GM18870 (cell line): Measurements from ENCODE around the gene MAB21L3.

Experiments used
- ATAC-seq: cut with Tn5 transposase; IDR thresholded peaks from one replicate; pipeline ENCODE4 v1.9.1; 2021; ENCODE audit warnings: moderate library complexity; ENCODE audit not compliant: unreplicated experiment

The MAB21L3 gene

DNA sequence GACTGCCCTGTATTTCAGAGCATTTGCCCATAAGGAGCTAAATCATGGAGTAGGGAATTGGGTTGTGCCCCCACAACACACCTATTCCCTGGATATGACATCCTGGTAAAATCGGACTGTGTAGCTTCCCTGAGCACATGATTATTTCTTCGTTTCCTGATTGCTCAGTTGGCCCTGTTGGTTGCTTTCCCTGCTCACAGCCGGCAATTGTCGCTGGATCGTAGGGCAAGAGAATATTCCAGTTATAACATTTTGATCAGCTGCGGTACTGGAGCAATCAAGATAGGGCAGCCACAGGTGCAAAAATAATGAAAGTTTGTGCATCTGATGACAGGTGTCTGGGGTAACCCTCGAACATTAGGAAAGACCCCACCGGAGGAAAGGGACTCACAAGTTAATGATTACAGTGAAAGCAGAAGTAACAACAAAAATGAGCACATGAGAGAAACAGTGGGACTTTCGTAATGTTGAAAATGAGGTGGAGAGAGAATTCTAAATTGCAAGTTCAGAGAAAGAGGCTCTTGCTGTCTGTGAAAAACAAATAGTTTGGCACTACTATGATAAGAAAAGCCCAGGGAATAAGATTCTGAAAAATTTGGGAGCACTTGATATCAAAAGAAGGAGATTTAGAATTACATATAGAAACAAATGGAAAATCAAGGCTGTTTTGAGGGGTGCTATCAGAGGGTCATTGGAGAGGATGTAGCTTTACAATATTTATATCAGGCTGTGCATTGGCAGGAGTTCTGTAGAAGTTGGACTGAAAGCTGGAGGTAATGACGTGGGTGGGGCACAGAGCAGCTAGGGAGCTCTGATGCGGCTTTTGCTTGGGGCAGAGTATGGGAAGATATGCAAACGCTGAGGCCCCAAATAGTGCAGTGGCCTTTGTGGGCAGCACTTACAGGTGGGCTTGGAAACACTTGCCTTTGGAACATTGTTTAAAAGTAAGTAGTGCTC, at the start of gene MAB21L3:
TSS of gene MAB21L3 (plus strand) at position 833 of the 957 bp plus-strand sequence. CDS start 1,217 bp downstream, outside the sequence.
- peak; percentile 62 for ATAC-seq

DNA sequence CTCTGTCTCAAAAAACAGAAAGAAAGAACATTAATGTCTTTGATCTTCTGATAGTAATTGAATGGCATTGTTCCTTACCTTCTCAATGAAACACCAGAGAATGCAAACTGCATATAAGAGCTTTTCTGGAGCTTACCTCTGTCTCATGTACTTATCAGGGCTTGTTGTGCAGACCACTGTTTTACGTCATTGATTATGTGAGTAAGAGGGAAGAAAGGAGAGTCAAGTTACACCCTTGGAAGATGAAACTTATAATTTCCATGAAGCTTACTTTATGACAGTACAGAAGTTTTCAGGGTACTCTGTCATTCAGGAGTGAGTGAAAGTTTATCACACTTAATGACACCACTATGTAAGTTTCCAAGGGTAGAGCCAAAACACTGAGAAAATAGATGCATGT, 49.0 kb upstream of the MAB21L3 start:
- no peak for ATAC-seq

DNA sequence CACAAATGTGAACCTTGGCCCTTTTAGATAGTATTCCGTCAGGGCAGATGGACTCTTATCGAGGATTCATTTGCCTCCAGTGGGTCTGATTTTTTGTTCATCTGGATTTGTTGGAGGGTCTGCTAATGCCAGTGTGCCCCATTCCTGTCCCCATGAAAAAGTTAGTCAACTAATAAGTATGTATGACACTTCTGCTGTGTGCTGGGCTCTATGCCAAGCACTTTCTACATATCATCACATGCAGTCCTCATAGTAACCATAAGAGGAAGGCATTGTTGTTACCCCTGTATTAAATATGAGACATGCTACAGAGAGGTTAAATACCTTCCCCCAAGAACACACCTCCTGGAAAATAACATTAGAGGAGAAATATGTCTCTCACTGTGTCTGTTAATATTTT, 46.6 kb upstream of the MAB21L3 start:
- no peak for ATAC-seq

DNA sequence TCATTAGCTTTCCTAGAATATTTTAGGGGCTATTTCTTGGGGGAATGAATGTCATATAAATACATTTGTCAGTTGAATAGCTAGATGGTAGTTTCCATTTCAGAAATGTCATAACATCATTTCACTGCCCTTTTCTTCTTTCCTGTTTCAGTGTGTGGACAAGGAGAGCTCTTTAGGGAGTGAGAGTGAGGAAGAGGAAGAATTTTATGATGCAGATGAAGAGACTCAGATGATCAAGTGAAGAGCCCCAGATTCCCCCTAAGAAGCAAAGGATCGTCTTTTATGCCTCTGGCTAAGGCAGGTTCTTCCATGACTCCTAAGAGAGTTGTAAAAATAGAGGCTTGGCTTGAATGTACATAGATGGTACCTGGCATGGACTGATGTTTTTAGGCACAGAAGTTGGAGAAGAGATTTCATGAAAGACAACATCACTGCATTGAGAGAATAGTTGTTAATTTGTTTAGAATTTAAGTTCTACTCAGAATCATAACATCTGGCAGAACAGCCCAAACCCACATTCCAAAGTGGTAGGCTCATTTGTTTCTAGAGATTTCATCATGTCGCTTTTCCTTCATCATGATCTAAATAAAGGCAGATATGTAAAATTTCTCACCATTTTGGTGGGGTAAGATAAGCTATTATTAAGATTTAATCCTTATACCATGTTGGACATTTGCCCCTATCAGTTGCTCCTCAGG, 44.2 kb upstream of the MAB21L3 start:
- ATAC-seq: no peak

DNA sequence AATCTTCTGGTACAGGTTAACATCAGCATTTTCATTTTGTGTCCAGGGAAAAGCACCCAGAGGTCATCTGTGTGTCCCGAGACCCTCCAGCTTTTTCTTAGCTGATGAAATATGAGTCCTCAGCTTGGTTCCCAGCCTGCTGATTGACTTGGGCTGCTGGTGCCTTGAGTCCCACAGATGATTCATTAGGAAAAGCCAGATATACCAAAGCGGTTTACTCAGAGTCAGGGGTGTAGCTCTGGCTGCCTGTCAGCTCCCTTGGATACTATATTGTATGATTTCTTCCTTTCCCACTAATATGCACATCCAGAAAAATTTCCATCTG, 43.7 kb upstream of the MAB21L3 start:
- no peak for ATAC-seq

DNA sequence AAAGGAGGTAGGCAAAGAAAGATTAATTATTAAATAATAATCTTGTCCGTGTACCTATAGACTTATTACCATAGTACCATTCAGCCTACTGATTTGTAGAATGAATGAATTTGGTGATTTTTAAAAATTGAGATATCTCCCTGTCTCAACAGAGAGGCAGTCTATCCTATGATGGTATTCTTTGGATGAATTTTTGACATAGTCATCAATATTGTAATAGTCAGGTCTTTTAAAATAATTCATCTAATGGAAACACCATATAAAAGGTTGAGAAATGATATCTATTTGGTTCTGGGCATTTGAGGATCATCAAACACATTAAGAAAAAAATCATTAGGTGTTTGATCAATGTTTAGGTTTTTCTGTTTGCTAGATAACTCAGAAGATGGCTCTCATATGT, 35.6 kb upstream of the MAB21L3 start:
- ATAC-seq: no peak

DNA sequence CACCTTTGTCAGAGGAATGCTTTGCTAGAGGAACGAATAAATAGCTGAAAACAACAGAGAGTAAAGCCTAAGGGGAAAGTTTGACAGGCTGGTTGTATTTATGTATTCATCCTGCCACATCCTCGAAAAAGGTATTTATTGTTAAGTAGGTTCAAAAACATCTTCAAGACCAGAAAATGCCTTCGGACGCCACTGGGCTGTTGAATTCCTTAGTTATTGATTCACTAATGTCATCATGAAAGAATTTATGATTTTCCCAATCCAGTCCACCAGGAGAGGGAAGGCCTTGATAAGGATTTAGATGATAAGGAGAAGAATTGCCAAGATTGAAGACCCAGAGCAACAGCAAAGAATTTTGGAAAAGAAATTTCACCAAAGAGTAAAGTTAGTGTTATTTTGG, 35.2 kb upstream of the MAB21L3 start:
- ATAC-seq: no peak

DNA sequence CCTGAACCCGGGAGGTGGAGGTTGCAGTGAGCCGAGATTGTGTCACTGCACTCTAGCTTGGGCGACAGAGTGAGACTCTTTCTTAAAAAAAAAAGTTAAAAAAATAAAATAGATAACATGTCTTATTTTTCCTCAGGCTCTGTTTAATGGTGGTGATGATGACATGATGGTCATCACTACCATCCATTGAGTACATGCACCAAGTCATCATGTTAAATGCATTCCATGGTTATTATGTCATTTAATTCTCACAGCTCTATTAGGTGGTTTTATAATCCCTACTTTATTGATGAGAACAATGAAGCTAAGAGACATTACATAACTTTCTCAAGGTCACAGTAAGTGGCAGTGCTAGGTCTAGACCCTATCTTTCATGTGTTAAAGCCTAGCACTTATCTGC, 34.4 kb upstream of the MAB21L3 start:
- ATAC-seq: no peak

DNA sequence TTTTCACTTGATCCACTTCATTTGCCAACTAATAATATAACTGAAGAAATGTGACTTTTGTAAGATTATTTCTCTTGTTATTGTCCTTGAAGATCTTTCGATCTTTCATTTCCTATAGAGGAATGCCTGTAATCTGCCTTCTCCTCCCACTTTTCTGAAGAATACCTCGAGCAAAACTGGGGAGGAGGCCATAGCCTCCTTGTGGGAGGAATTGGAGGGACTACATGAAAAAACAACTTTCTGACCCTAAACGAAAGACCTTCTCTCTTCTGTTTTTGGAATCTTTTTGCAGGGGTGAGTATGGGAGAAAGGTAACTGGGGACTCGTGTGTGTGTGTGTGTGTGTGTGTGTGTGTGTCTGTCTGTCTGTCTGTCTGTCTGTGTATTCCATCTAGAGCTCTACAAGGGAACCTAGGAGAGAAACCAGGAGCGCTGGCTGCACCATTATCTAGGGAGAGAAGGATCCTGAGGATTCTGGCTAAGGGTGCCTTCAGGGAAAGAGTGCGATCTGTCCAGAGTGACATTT, 32.4 kb upstream of the MAB21L3 start:
- ATAC-seq: no peak

DNA sequence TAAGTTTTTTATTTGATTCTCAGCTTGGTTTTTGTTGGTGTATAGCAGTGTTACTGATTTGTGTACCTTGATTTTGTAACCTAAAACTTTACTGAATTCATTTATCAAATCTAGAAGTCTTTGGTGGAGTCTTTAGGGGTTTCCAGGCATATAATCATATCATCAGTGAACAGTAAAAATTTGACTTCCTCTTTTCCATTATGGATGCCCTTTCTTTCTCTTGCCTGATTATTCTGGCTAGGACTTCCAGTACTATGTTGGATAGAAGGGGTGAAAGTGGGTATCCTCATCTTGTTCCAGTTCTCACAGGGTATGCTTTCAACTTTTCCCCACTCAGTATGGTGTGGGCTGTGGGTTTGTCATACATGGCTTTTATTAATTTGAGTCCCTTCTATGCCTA, 23.6 kb upstream of the MAB21L3 start:
- ATAC-seq: no peak

DNA sequence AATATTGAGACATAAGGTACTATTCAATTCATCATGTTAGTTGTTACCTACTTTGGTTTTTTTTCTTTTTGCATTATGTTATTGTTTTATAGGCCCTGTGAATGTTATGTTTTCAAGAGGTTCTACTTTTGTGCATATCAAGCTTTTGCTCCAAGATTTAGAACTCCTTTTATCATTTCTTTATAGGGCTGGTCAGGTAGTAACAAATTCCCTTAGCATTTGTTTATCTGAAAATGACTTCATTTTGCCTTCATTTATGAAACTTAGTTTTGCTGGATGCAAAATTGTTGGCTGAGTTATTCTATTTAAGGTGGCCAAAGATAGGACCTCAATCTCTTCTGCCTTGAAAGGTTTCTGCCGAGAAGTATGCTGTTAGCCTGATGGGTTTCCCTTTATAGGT, 21.3 kb upstream of the MAB21L3 start:
- no peak for ATAC-seq

DNA sequence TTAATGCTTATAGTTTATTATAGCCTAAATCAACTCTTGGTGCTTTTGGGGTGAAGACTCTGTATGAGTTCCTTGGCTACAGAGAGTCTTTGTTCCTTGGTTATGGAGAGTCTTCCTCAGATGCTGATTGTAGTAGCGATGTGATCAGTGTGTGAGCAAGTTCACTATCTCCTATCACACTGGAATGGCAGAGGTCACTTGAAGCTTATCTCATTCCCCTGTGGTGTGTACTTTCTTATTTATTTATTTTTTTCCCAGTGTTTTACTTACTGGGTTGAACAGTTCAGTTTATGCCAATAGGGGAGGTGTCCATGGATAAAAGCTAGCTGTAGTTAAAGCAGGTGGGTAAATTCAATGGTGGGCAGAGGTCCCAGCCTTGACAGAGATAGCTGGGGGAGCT, 20.1 kb upstream of the MAB21L3 start:
- ATAC-seq: no peak

DNA sequence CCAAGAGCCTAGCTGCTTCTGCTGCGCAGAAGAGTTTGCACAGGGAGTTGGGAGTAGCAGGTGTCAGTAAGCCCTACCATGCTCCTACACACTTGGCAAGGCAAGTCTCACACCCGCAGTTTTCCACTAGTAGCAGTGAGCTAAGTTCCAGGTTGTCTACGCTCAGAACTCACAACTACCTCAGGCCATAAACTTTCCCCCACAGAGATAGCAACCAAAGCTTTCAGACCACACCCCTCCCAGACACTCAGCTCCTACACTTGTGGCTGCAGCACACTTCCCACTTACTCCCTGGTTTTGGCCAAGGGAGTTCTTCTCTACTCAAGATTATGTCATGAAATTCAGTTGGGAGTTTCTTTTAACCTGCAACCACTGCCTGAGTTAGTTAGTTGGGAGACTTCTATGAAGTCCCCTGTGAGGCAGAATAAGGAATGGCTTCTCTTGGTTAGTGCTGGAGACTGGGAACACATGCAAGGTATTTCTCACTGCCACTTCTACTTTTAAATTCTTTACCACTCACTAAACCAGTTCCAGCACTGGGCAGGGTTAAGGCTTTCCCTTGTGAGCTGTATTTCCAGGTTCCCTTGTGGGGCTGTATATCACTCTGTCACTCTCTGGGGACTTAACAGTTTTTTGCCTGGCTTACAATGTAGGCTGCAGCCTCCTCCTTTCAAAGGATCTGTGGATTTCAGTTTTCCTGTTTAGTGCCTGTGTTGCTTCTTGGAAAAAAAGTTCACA, 18.3 kb upstream of the MAB21L3 start:
- no peak for ATAC-seq

DNA sequence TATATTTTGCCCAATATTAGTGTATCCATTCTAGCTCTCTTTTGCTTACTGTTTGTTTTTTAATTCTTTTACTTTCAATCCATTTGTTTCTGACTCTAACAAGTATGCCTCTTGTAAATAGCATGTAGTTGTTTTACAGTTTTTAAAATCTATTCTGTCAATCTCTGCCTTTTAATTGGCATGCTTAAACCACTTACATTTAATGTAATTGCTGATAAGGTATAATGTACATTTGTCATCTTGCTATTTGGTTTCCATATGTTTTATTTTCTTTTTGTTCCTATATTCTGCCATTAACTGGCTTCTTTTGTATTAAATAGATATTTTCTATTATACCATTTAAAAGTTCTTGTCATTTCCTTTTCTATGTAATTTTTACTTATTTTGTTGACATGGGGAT, 16.2 kb upstream of the MAB21L3 start:
- ATAC-seq: no peak

DNA sequence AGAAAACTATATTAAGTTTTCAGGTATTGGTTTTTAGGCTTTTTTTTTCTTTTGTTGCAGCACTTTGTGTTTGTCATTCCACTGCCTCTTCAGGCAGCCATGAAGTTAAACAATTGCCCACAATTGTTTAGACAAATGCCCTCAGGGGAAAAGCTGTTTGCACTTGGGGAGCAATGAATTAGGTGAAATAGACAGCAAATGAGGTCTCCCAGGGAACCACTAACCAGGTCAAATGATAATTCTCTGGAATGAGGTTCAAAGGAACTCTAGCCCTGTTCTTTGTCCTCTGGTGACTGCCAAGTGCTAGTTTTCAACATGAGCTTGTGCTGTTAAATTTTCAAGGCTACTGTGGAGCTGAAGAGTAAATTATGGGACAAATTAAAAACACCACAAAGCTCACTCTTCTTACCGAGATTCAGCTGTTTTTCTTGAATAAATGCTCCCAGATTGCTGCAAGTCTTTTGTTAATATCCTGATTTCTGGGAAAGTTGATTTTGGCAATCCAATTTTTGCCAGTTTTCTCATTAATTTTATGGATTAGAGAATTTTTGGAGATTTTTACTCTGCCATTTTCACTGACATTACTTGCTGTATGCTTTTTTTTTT, 15.1 kb upstream of the MAB21L3 start:
- no peak for ATAC-seq

DNA sequence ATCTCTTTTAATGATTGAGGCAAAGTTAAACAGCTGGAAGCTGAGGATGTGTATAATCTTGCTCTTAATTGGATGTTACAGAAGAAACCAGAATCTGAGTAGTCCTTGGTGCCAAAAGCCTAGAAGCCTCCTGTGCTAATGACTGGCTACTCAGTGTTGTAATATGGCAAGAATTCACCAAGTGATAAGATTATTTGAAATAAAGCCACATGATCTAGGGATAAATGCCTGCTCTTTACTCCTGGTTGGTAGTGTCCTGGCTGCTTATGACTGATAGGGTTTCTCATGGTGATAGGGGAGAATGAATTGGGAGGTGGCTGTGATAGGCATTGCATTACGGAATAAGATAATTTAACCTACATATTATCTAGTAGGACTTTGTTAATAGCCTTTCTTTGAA, 13.6 kb upstream of the MAB21L3 start:
- no peak for ATAC-seq

DNA sequence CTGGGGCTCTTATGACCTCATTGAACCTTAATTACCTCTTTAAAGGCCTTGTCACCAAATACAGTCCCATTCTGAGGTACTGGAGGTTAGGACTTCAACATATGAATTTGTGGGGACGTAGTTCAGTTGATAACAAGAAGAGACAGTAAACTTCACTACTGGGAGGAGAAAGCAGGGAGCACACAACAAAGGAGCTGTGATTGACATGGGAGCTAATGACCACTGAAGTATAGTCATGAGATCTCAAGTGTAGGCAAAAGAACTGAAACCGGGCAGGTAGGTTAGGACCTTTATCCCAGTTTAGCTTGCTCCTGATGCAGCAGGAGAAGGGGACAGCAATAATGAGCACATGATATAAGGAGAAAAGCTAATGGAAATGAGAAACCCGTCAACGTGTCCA, 11.8 kb upstream of the MAB21L3 start:
- ATAC-seq: no peak

DNA sequence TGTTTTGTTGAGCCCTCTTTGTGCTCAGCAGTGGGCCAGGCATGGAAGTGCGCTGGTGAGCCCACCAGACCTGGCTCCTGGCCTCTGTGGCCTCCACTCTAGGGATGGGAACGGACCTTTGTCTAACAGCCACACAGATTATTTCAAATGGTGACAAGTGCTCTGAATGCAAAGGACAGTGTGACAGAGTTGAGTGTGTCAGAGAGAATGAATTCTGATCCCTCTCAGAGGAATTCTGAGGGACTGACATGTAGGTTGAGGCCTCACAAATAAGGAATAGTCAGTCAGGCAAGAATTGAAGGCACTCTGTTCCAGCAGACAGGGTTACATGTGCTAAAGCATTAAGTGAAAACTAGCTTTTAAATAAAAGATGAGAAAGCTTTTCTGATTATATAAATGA, 11.3 kb upstream of the MAB21L3 start:
- ATAC-seq: no peak

DNA sequence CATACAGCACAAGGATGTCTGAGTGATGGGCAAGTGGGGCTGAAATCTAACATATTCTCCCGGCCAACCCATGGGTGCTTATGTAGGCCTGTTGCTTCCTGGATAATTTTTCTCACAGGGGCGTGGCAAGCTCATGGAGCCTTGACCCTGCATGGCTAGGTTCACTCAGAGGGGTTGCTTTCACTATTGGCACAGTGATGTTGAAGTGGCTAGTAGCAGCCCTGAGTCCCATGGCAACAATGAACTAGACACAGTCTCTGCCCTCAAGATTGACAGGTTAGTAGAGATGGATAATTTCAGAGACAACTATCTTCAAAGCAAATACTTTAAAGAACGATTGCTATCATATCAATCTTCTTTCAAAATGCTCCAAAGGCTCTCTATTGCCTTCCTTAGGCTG, 6.5 kb upstream of the MAB21L3 start:
- ATAC-seq: peak; percentile 51

DNA sequence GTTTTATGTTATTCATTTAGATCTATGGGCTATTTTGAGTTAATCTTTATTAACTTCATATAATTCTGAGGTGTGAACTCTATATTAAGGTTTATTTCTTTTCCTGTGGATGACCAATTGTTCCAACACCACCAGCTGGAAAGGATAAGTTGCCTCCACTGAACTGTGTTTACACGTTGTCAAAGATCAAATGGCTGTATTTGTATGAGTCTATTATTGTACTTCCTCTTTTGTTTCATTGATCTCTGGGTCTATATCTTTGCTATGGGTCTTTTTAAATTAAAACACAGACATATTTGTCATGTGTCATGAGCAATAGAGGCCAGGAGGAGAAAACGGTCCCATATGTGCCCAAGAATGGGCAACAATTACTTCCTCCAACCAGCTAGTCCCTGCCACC, 5.2 kb upstream of the MAB21L3 start:
- no peak for ATAC-seq

DNA sequence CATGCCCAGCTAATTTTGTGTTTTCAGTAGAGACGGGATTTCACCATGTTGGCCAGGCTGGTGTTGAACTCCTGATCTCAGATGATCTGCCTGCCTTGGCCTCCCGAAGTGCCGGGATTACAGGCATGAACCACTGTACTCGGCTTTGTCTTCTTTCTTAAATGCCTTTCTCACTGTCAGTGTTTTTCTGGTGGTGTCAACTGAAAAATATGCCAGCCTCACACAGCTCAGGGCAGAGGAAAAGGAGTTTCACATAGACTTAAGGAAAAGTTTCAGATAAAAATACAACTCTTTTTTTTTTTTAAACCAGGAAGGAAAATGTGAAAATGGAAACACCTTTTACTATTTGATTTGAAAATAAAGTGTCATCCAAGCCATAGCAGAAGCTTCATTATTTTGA, 4.6 kb upstream of the MAB21L3 start:
- no peak for ATAC-seq
